Measurements from ENCODE around the gene TMEM44. TPM values are rescaled to one million over a fixed set of nuclear protein-coding genes. Genes with fewer than 3 reads are reported as not detected.

The TMEM44 gene
- polyA plus RNA-seq, 1 donor (not counting 4 experiments of a cell fraction or from before 2014, with no cell fraction given): 13.3 TPM

DNA sequence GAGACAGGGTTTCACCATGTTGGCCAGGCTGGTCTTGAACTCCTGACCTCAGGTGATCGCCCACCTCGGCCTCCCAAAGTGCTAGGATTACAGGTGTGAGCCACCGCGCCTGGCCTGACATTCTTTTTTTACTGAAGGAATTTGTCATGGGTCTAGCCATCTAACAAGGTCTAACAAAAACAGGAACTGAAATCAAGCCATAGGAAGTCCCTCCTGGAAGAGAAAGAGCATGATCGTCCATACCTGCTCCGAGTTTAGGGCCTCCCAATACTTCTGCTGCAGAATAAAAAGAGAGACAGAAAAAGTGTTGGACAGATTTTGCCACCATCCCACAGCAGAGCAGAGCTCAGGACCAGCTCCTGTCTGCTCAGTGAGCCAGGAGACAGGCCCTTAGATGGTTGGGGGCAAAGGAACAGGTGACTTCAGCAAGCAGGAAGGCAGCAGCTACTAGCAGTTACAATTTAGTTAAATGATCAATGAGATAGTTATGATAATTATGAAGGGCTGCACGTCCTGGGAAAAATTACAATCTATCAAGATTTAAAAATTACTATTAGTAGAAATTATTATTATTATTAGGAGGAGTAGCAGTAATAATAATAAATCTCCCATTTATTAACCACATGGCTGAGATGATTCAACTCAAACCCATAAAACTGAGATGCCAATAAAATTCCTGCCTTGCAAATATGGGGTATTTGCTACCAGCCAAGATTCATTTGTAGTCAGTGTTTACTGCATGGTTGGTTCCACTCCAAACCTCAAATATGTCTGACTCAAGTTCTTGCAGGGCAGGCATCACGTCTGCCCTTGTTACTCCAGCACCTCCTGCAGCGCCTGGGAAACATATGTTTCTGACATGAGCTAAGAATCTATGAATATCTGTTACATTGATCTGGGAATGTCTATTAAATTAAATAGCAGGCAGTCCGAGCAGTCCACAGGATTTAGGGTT, 40.1 kb downstream of the TMEM44 start:
- peaks cover 4 to 17% of the 10 kb centered on the region in 2 experiments for H3K36me3 ChIP-seq (ENCODE audit: control insufficient read depth in 2 of 2, extremely low read depth in 1 of 2, insufficient read depth in 2 of 2, low read length in 2 of 2)
- no peaks in the 10 kb centered on the region for H3K27me3 ChIP-seq (ENCODE audit: control insufficient read depth, extremely low read depth, insufficient read depth, low read length)
- no peak overlapping the region for H3K9ac ChIP-seq (ENCODE audit: control insufficient read depth, extremely low read depth, insufficient read depth, low read length)
- peaks cover 17% of the 10 kb centered on the region for H3K4me1 ChIP-seq (ENCODE audit: control insufficient read depth, extremely low read depth, insufficient read depth, low read length)
- no peak overlapping the region for H3K4me3 ChIP-seq (ENCODE audit: control insufficient read depth in 2 of 3, extremely low read depth in 1 of 3, insufficient read depth in 2 of 3, low read depth in 1 of 3, low read length in 3 of 3)
- TF ChIP-seq EZH2 (IDR thresholded peaks at IDR 0.05; ENCODE audit: low read length): no peak
- TF ChIP-seq, protein P1, sequence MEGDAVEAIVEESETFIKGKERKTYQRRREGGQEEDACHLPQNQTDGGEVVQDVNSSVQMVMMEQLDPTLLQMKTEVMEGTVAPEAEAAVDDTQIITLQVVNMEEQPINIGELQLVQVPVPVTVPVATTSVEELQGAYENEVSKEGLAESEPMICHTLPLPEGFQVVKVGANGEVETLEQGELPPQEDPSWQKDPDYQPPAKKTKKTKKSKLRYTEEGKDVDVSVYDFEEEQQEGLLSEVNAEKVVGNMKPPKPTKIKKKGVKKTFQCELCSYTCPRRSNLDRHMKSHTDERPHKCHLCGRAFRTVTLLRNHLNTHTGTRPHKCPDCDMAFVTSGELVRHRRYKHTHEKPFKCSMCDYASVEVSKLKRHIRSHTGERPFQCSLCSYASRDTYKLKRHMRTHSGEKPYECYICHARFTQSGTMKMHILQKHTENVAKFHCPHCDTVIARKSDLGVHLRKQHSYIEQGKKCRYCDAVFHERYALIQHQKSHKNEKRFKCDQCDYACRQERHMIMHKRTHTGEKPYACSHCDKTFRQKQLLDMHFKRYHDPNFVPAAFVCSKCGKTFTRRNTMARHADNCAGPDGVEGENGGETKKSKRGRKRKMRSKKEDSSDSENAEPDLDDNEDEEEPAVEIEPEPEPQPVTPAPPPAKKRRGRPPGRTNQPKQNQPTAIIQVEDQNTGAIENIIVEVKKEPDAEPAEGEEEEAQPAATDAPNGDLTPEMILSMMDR (optimal IDR thresholded peaks at IDR 0.05 in 1 of 3, IDR thresholded peaks at IDR 0.05 in 1 of 3, conservative IDR thresholded peaks at IDR 0.05 in 1 of 3; ENCODE audit: extremely low read depth in 1 of 3, insufficient read depth in 2 of 3, low read length in 3 of 3): peak in 2 of 3 experiments; percentile 42 to 51
- no peaks in the 10 kb centered on the region for H3K79me2 ChIP-seq (ENCODE audit: control insufficient read depth, insufficient read depth, low read length)
- no peaks in the 10 kb centered on the region for H4K20me1 ChIP-seq (ENCODE audit: control insufficient read depth, extremely low read depth, insufficient read depth, low read length)
- no peak overlapping the region for H3K27ac ChIP-seq (ENCODE audit: control insufficient read depth, insufficient read depth, low read length)
- peak overlapping the region; percentile 33 for H3K4me2 ChIP-seq (ENCODE audit: control insufficient read depth, extremely low read depth, insufficient read depth, low read depth, low read length)
- H2AFZ ChIP-seq (ENCODE audit: control insufficient read depth, low read length): no peak overlapping the region
- H3K9me3 ChIP-seq (ENCODE audit: control insufficient read depth, low read depth, low read length): no peaks in the 10 kb centered on the region
- dilution Hi-C loops (cut with MboI; ENCODE audit: extremely low pct_ligation_motif_present, low sequenced_read_pairs): no loop called here
- peak; percentile 70 for DNase-seq (ENCODE audit: low read depth, low spot score)
- peak; percentile 92 for FAIRE-seq
- H3K9me1 ChIP-seq (ENCODE audit: control insufficient read depth, extremely low read depth, insufficient read depth, low read length): no peaks in the 10 kb centered on the region

DNA sequence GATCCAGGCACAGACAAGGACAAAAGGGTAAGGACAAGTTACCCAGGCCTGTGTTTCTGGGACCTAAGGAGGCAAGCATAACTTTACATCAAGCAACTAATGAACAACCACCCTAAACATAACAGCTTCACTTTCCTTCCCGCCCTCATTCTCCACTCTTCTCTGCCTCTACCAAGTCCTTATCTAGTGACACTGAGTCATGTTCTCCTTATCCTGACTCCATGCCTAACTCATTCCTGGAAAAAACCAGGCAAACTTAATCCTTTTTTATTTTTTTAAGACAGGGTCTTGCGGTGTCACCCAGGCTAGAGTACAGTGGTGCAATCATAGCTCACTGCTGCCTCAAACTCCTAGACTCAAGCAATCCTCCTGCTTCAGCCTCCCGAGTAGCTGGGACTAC, 44.5 kb downstream of the TMEM44 start:
- Histone ChIP-seq H4K20me1 (ENCODE audit: control insufficient read depth, extremely low read depth, insufficient read depth, low read length) (no peaks in the 10 kb centered on the region), H3K4me3 (ENCODE audit: control insufficient read depth in 2 of 3, extremely low read depth in 1 of 3, insufficient read depth in 2 of 3, low read depth in 1 of 3, low read length in 3 of 3) (no peak overlapping the region), H3K36me3 (ENCODE audit: control insufficient read depth in 2 of 2, extremely low read depth in 1 of 2, insufficient read depth in 2 of 2, low read length in 2 of 2) (peaks cover 5 to 13% of the 10 kb centered on the region in 2 experiments), H3K79me2 (ENCODE audit: control insufficient read depth, insufficient read depth, low read length) (peaks cover 6% of the 10 kb centered on the region), H2AFZ (ENCODE audit: control insufficient read depth, low read length) (no peak overlapping the region), H3K9ac (ENCODE audit: control insufficient read depth, extremely low read depth, insufficient read depth, low read length) (no peak overlapping the region), H3K4me1 (ENCODE audit: control insufficient read depth, extremely low read depth, insufficient read depth, low read length) (peaks cover 42% of the 10 kb centered on the region), H3K4me2 (ENCODE audit: control insufficient read depth, extremely low read depth, insufficient read depth, low read depth, low read length) (no peak overlapping the region), H3K9me3 (ENCODE audit: control insufficient read depth, low read depth, low read length) (no peaks in the 10 kb centered on the region), H3K27ac (ENCODE audit: control insufficient read depth, insufficient read depth, low read length) (no peak overlapping the region), H3K27me3 (ENCODE audit: control insufficient read depth, extremely low read depth, insufficient read depth, low read length) (no peaks in the 10 kb centered on the region), H3K9me1 (ENCODE audit: control insufficient read depth, extremely low read depth, insufficient read depth, low read length) (peaks cover 2% of the 10 kb centered on the region)
- DNase-seq (ENCODE audit: low read depth, low spot score) (no peak), FAIRE-seq (no peak)
- no peak for TF ChIP-seq EZH2 (IDR thresholded peaks at IDR 0.05; ENCODE audit: low read length)
- TF ChIP-seq, protein P1 (optimal IDR thresholded peaks at IDR 0.05 in 1 of 3, IDR thresholded peaks at IDR 0.05 in 1 of 3, conservative IDR thresholded peaks at IDR 0.05 in 1 of 3; ENCODE audit: extremely low read depth in 1 of 3, insufficient read depth in 2 of 3, low read length in 3 of 3): no peak
- dilution Hi-C loops (cut with MboI; ENCODE audit: extremely low pct_ligation_motif_present, low sequenced_read_pairs): no loop called here
